H1 (cell line): ENCODE measurements around the gene NFIC. TPM values are rescaled to one million over a fixed set of nuclear protein-coding genes. Genes with fewer than 3 reads are reported as not detected.

Experiments used
- NANOG ChIP-seq: IDR thresholded peaks from 2 replicates; pipeline ENCODE4 v1.6.1; 2011; ENCODE audit warnings: low read length, low read depth, mild to moderate bottlenecking, inconsistent platforms; ENCODE audit not compliant: insufficient read depth, poor library complexity, severe bottlenecking
- RBBP5 ChIP-seq: IDR thresholded peaks from 2 replicates; pipeline ENCODE4 v1.7.1; 2012; ENCODE audit warnings: low read depth, mild to moderate bottlenecking, inconsistent platforms, low read length, moderate library complexity, borderline replicate concordance
- ZNF274 ChIP-seq: IDR thresholded peaks from 2 replicates; pipeline ENCODE4 v1.7.0; 2012; ENCODE audit warnings: low read length, borderline replicate concordance; ENCODE audit errors: extremely low read depth
- polyA plus RNA-seq, 7 experiments: library from polyadenylated mRNA; depleted of rRNA in 3 of 7; stranded (reverse) in 5 of 7; unstranded in 2 of 7; fragments of >200 nt in 5 of 7; fragments of 200-250 nt in 2 of 7; gene quantifications; 1 replicate in 5 of 7; 2 replicates in 1 of 7; 4 replicates in 1 of 7; pipeline versions ENCODE4 v1.2.1 to v1.2.3, GENCODE V29; 2011 to 2013; ENCODE audit warnings: missing spikeins in 2 of 7, mixed read lengths in 2 of 7
- total RNA-seq: library from RNA; stranded (reverse); fragmentation: NEBNext Ultra II Directional; extraction: Animal tissue kit (Norgen Biotek cat#: 25700); gene quantifications from 2 replicates; pipeline ENCODE4 v1.2.1, GENCODE V29; 2021

The NFIC gene
- total and polyA plus RNA-seq, 2 of the 8 experiments (the other 6 are each of a cell fraction or from before 2014, with no cell fraction given) = 0.56 to 3.2 TPM

DNA sequence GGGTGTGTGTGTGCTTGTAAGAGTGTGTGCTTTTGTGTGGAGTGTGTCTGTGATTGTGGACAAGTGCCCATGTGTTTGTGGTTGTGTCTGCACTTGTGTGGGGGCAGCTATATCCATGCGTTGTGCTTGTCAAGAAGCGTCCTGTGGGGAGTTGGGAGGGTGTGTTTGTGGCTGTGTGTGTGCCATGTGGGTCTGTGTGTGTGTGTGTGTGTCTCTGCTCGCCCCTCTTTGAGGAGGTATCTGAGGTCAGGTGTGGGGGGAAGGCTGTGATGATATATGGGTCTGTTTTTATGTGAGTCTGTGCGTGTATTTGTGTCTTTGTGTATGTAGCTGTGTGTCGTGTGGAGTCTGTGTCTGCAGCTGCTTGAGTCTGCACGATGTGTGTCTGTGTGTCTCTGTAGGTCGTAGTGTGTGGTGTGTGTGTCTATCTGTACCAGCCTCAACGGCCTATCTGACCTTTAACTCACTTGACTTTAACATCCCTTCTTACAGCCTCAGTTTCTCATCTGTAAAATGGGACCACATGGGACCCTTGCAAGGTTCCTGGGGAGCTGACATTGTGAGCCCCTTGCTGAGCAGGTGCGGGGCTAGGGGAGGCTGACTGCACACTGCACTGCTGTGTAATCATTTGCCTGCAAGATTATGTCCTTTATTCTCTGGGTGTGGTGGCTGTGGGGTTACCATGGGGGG lies 4.0 kb upstream of the NFIC start (continued):
- no peak for TF ChIP-seq RBBP5
- no peak for TF ChIP-seq NANOG
- TF ChIP-seq ZNF274 = no peak
- TF ChIP-seq, all 59 proteins: peak for 4
